DND-41 (cell line): ENCODE data around the gene PHF21B.

ENCODE experiments used
- ATAC-seq: fragments of 200-7000 bp; cut with Tn5 transposase; 3 replicates; pipeline ENCODE4 v1.9.1; 2021; ENCODE audit warnings: low read depth; ENCODE audit not compliant: insufficient read depth
- DNase-seq: peaks from one replicate; pipeline ENCODE4 v3.0.0-alpha.2; 2020
- H2AFZ ChIP-seq: 2 replicates; pipeline ENCODE4 v1.6.0; 2012; ENCODE audit warnings: low read depth, low read length
- H3K27ac ChIP-seq: 2 replicates; pipeline ENCODE4 v1.5.1; 2012; ENCODE audit warnings: low read length, inconsistent platforms
- H3K27me3 ChIP-seq: fragments of 200-600 bp; sonication (generic); 2 replicates; pipeline ENCODE4 v1.6.0; 2012; ENCODE audit warnings: low read length, mild to moderate bottlenecking, inconsistent platforms; ENCODE audit not compliant: insufficient read depth, poor library complexity
- H3K36me3 ChIP-seq: 2 replicates; pipeline ENCODE4 v1.5.1; 2012; ENCODE audit warnings: low read length, inconsistent platforms; ENCODE audit not compliant: insufficient read depth
- H3K4me1 ChIP-seq: 2 replicates; pipeline ENCODE4 v1.5.1; 2012; ENCODE audit warnings: mild to moderate bottlenecking, low read length; ENCODE audit not compliant: insufficient read depth
- H3K4me2 ChIP-seq: 2 replicates; pipeline ENCODE4 v1.6.0; 2012; ENCODE audit warnings: mild to moderate bottlenecking, moderate library complexity, low read length, inconsistent platforms; ENCODE audit not compliant: insufficient read depth
- H3K4me3 ChIP-seq, 2 experiments: fragments of 200-600 bp in 1 of 2; shearing (Covaris generic) in 1 of 2; 2 replicates each; pipeline ENCODE4 v1.5.1; 2012 to 2016; ENCODE audit warnings: inconsistent platforms in 2 of 2, low read length in 2 of 2, mild to moderate bottlenecking in 2 of 2, low read depth in 1 of 2, moderate library complexity in 1 of 2
- H3K79me2 ChIP-seq: 2 replicates; pipeline ENCODE4 v1.6.0; 2012; ENCODE audit warnings: low read length, inconsistent platforms; ENCODE audit not compliant: insufficient read depth
- H3K9ac ChIP-seq: 2 replicates; pipeline ENCODE4 v1.6.0; 2012; ENCODE audit warnings: low read depth, mild to moderate bottlenecking, inconsistent platforms, low read length, moderate library complexity
- H3K9me3 ChIP-seq: 2 replicates; pipeline ENCODE4 v1.5.1; 2012; ENCODE audit warnings: low read length, moderate library complexity, mild to moderate bottlenecking, inconsistent platforms; ENCODE audit not compliant: insufficient read depth, severe bottlenecking
- H4K20me1 ChIP-seq: 2 replicates; pipeline ENCODE4 v1.6.0; 2012; ENCODE audit warnings: low read length; ENCODE audit not compliant: insufficient read depth
- EZH2 ChIP-seq: IDR thresholded peaks from 3 replicates; pipeline ENCODE4 v1.6.1; 2012; ENCODE audit warnings: borderline replicate concordance, low read depth, mild to moderate bottlenecking, moderate library complexity, low read length, inconsistent platforms; ENCODE audit not compliant: severe bottlenecking
- TF ChIP-seq, protein P1 (sequence below): IDR thresholded peaks from 2 replicates; pipeline ENCODE4 v1.5.1; 2012; ENCODE audit warnings: borderline replicate concordance, low read length, moderate library complexity, mild to moderate bottlenecking; ENCODE audit not compliant: poor library complexity, severe bottlenecking; ENCODE audit errors: extremely low read depth

The PHF21B gene

DNA sequence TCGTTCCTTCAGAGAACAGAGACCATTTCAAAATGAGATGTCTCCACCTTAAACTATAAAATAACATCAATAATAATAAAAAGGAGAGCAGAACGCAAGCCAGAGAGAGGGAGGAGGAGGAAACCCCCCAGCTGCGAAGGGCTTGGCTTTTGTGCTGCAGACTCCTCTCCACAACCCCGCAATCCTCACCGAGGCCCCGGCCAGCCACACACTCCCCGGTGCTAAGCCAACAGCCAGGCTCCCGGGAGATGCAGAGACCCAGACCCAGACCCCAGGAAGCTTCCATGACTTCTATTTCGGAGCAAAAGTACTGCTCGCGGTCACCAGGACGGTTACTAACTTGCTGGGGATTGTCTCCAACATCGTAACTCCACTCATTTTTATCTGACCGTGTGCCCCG lies 10.6 kb downstream of the PHF21B start:
- no peaks in the 10 kb centered on the region for H3K27me3 ChIP-seq
- H4K20me1 ChIP-seq, result peaks cover 88% of the 10 kb centered on the region
- peaks cover 100% of the 10 kb centered on the region for H3K79me2 ChIP-seq
- no peak overlapping the region for H3K4me2 ChIP-seq
- H3K27ac ChIP-seq, result peak overlapping the region; percentile 35; the same call in 1 of the 2 replicates
- no peak overlapping the region for H2AFZ ChIP-seq
- DNase-seq (no peak), ATAC-seq (no peak)
- peaks cover 58% of the 10 kb centered on the region for H3K36me3 ChIP-seq
- H3K4me1 ChIP-seq, result peaks cover 12% of the 10 kb centered on the region; the same call in 1 of the 2 replicates
- no peak overlapping the region for H3K9ac ChIP-seq
- H3K9me3 ChIP-seq, result no peaks in the 10 kb centered on the region
- no peak for TF ChIP-seq EZH2
- TF ChIP-seq, protein P1, sequence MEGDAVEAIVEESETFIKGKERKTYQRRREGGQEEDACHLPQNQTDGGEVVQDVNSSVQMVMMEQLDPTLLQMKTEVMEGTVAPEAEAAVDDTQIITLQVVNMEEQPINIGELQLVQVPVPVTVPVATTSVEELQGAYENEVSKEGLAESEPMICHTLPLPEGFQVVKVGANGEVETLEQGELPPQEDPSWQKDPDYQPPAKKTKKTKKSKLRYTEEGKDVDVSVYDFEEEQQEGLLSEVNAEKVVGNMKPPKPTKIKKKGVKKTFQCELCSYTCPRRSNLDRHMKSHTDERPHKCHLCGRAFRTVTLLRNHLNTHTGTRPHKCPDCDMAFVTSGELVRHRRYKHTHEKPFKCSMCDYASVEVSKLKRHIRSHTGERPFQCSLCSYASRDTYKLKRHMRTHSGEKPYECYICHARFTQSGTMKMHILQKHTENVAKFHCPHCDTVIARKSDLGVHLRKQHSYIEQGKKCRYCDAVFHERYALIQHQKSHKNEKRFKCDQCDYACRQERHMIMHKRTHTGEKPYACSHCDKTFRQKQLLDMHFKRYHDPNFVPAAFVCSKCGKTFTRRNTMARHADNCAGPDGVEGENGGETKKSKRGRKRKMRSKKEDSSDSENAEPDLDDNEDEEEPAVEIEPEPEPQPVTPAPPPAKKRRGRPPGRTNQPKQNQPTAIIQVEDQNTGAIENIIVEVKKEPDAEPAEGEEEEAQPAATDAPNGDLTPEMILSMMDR, result no peak
- H3K4me3 ChIP-seq, result no peak overlapping the region

DNA sequence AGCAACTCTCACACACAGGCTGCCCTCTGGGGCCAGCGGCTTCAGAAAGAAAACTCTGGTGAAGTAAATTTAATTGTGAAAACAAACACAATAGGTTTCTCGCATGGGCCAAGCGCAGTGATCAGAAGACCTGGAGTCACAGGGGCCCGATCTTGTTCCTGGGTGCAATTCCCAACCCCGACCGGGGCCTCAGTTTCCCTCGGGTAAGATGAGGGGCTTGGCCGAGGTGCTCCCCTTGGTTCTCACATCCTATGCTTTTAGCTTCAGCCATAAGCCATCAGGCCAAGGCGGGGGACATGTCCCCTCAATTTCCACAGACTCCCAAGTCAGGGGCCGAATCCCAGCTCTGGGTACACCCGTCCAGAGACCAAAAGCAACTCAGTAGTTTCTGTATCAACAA lies 11.5 kb downstream of the PHF21B start:
- H3K4me1 ChIP-seq, result peaks cover 12% of the 10 kb centered on the region; the same call in 1 of the 2 replicates

DNA sequence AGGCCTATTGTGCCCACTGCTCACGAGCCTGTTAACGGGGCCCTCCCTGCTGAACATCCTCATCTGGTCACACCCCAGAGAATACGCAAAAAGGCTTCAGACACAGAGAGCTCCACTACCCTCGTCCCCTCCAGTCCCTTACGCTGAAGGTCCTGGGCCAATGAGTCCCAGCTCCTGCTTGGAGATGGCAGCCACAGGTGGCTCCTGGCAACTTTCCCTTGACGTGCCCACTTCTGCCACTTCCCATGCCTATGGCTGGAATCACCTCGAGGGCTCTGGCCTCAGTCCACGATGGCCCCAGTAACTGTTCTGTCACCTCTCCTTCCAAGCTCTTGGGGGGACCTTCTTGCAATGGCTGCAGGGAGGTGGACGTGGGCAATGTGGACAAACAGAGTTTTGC lies 12.7 kb downstream of the PHF21B start:
- DNase-seq, result no peak
- H3K4me1 ChIP-seq, result peaks cover 12% of the 10 kb centered on the region; the same call in 1 of the 2 replicates
- H2AFZ ChIP-seq, result no peak overlapping the region
- no peak overlapping the region for H3K4me3 ChIP-seq
- H3K9me3 ChIP-seq, result no peaks in the 10 kb centered on the region
- TF ChIP-seq, protein P1, result no peak
- no peak for TF ChIP-seq EZH2
- peaks cover 100% of the 10 kb centered on the region for H3K79me2 ChIP-seq
- no peak overlapping the region for H3K4me2 ChIP-seq
- H3K9ac ChIP-seq, result no peak overlapping the region
- H3K27me3 ChIP-seq, result no peaks in the 10 kb centered on the region
- peaks cover 93% of the 10 kb centered on the region for H4K20me1 ChIP-seq
- ATAC-seq, result no peak
- H3K36me3 ChIP-seq, result peaks cover 55% of the 10 kb centered on the region
- H3K27ac ChIP-seq, result no peak overlapping the region

More for the DNA sequence above, 11.5 kb downstream of the PHF21B start:
- Histone ChIP-seq H3K79me2 (peaks cover 100% of the 10 kb centered on the region), H2AFZ (no peak overlapping the region), H3K36me3 (peaks cover 53% of the 10 kb centered on the region), H3K9me3 (no peaks in the 10 kb centered on the region), H3K4me2 (no peak overlapping the region), H3K9ac (no peak overlapping the region), H3K4me3 (no peak overlapping the region), H3K27me3 (no peaks in the 10 kb centered on the region), H4K20me1 (peaks cover 90% of the 10 kb centered on the region), H3K27ac (no peak overlapping the region)
- ATAC-seq (no peak), DNase-seq (no peak)
- TF ChIP-seq EZH2, result no peak
- TF ChIP-seq, protein P1, result no peak
